Mesothelial cell of epicardium (in vitro differentiated cells): ENCODE data around the gene NXNL1. TPM values are rescaled to one million over a fixed set of nuclear protein-coding genes. Genes with fewer than 3 reads are reported as not detected.

ENCODE experiments used
- DNase-seq, 2 experiments: peaks; one replicate each; pipeline ENCODE4 v3.0.0; 2021; ENCODE audit warnings: low spot score in 2 of 2; ENCODE audit not compliant: unreplicated experiment in 2 of 2
- H3K27ac Mint-ChIP-seq: 2 replicates; pipeline ENCODE4 v1.8.0; 2021; ENCODE audit warnings: mixed read lengths
- H3K27me3 Mint-ChIP-seq: 2 replicates; pipeline ENCODE4 v1.8.0; 2021; ENCODE audit warnings: low read depth, mixed read lengths
- H3K36me3 Mint-ChIP-seq: 2 replicates; pipeline ENCODE4 v1.8.0; 2021; ENCODE audit warnings: mixed read lengths
- H3K4me1 Mint-ChIP-seq: 2 replicates; pipeline ENCODE4 v1.8.0; 2021; ENCODE audit warnings: mixed read lengths
- H3K4me3 Mint-ChIP-seq: 2 replicates; pipeline ENCODE4 v1.8.0; 2021; ENCODE audit warnings: mild to moderate bottlenecking, moderate library complexity, mixed read lengths
- H3K9me3 Mint-ChIP-seq: 2 replicates; pipeline ENCODE4 v1.8.0; 2021; ENCODE audit warnings: mixed read lengths
- total RNA-seq: library from RNA; stranded (reverse); gene quantifications from 3 replicates; pipeline ENCODE4 v1.2.1, GENCODE V29; 2021
- TF ChIP-seq, protein P1 (sequence below): fragments of 200-600 bp; sonication (generic); IDR thresholded peaks from one replicate; pipeline ENCODE4 v1.5.0; 2021; ENCODE audit warnings: antibody characterized with exemption; ENCODE audit not compliant: unreplicated experiment

Gene NXNL1
- total RNA-seq, 1 donor from 2014 or later: not detected

DNA sequence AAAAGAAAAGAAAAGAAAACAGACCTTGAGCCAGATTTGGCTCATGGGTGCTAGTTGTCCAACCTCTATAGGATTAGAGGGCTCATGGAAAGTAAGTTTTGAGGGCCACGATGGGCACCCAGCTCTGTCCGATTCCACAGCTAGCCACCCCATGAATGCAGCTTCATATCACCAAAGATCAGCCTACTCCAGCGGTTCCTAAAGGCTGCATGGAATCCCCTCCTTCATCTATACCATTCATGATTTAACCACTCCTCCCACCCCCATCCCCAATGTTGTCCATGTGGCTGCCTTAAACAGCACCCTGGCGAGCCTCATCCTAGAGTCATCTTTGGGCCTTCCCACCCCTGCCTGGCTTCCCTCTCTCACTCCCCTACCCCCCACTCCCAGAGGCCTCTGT is 38.8 kb downstream of the NXNL1 start:
- H3K4me1 Mint-ChIP-seq: peaks cover 16% of the 10 kb centered on the region
- TF ChIP-seq, protein P1, sequence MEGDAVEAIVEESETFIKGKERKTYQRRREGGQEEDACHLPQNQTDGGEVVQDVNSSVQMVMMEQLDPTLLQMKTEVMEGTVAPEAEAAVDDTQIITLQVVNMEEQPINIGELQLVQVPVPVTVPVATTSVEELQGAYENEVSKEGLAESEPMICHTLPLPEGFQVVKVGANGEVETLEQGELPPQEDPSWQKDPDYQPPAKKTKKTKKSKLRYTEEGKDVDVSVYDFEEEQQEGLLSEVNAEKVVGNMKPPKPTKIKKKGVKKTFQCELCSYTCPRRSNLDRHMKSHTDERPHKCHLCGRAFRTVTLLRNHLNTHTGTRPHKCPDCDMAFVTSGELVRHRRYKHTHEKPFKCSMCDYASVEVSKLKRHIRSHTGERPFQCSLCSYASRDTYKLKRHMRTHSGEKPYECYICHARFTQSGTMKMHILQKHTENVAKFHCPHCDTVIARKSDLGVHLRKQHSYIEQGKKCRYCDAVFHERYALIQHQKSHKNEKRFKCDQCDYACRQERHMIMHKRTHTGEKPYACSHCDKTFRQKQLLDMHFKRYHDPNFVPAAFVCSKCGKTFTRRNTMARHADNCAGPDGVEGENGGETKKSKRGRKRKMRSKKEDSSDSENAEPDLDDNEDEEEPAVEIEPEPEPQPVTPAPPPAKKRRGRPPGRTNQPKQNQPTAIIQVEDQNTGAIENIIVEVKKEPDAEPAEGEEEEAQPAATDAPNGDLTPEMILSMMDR: no peak
- no peaks in the 10 kb centered on the region for H3K27me3 Mint-ChIP-seq
- no peak overlapping the region for H3K27ac Mint-ChIP-seq
- DNase-seq: no peak
- no peak overlapping the region for H3K4me3 Mint-ChIP-seq
- no peaks in the 10 kb centered on the region for H3K9me3 Mint-ChIP-seq
- peaks cover 3% of the 10 kb centered on the region for H3K36me3 Mint-ChIP-seq

DNA sequence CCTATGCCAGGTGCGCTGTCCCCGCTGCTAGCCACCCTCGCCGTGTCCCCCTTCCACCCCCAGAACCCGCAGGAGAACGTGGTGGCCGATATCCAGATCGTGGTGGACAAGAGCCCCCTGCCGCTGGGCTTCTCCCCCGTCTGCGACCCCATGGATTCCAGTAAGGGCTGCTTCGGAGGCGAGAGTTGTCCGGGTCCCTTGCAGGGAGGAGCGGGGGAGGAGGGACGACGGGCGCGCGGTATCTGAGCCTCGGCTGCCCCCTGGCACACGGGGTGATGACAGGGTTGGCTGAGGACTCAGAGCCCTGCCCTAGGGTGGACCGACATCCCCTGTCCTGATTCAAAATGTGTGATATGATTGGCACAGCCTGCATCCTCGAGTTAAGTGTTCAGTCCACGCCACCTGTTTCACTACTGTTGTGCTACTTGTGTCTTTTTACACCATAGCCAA is 40.2 kb downstream of the NXNL1 start:
- Mint-ChIP-seq H3K36me3 (peaks cover 3% of the 10 kb centered on the region), H3K27ac (peak overlapping the region; percentile 69), H3K4me1 (peaks cover 20% of the 10 kb centered on the region), H3K4me3 (peak overlapping the region; percentile 84), H3K27me3 (no peaks in the 10 kb centered on the region), H3K9me3 (no peaks in the 10 kb centered on the region)
- TF ChIP-seq, protein P1: no peak
- DNase-seq: peak in 1 of 2 experiments; percentile 55

DNA sequence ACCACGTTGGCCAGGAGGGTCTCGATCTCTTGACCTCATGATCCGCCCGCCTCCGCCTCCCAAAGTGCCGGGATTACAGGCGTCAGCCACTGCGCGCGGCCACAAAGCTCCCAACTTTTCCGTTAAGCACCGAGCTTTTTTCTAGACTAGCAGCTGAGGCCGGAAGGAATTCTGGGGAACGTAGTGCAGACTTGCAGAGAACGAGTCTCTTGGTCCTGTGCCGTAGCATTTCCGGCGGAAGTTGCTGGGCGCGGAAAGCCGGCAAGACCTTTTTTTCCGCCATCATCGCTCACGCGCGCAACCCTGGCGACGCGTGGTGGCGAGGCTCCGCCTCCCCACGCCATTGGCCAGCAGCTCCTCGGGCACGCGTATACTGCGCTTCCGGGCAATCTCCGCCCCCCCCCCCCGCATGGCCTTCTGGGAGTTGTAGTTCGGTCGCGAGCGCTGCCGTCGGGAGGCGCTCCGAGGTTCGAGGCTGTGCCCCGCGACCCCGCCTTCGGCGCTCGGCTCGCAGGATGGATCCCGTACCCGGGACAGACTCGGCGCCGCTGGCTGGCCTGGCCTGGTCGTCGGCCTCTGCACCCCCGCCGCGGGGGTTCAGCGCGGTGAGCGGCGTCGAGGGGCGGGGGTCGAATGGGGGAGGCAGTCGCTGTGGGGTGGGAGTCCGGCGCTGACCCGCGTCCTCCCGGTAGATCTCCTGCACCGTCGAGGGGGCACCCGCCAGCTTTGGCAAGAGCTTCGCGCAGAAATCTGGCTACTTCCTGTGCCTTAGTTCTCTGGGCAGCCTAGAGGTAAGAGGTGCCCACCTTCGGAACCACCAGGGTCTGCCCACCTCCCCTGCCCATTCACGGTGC is 40.9 kb downstream of the NXNL1 start, which contains the start of gene MVB12A:
Gene MVB12A, plus strand, starts transcription at position 427 of the 854 bp plus-strand sequence. Its CDS starts 89 bp downstream, at position 516.
- Mint-ChIP-seq H3K36me3 (peaks cover 3% of the 10 kb centered on the region), H3K9me3 (no peaks in the 10 kb centered on the region), H3K4me3 (peak within 1 kb of the TSS; percentile 84), H3K27me3 (no peaks in the 10 kb centered on the region), H3K4me1 (peaks cover 27% of the 10 kb centered on the region), H3K27ac (peak within 1 kb of the TSS; percentile 97)
- peak; percentile 94 to 95 for DNase-seq
- TF ChIP-seq, protein P1: no peak

DNA sequence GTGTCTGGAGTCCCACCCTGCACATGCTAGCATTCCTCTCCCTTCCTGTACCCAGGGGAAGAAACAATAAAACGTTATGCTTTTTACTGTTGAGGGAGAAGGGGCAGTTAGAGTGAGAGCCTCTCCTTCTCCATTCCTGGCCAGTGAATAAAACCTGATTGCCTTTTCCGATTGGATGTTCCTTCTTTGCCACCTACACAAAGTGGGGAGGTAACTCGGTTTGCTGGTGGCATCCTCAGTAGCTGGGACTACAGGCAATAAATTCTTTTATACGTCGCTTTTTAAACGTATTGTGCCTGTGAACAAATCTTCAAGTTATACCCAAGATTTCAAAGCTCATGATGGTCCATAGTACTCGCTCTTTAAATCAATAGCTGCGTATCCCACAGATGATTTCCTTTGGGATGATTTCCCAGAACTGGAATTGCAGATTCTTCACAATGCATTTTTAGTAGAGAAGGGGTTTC is 41.5 kb downstream of the NXNL1 start:
- Mint-ChIP-seq H3K36me3 (peaks cover 3% of the 10 kb centered on the region), H3K9me3 (no peaks in the 10 kb centered on the region), H3K4me1 (peaks cover 28% of the 10 kb centered on the region), H3K4me3 (peak overlapping the region; percentile 84), H3K27ac (peak overlapping the region; percentile 97), H3K27me3 (no peaks in the 10 kb centered on the region)
- no peak for DNase-seq
- TF ChIP-seq, protein P1: no peak

DNA sequence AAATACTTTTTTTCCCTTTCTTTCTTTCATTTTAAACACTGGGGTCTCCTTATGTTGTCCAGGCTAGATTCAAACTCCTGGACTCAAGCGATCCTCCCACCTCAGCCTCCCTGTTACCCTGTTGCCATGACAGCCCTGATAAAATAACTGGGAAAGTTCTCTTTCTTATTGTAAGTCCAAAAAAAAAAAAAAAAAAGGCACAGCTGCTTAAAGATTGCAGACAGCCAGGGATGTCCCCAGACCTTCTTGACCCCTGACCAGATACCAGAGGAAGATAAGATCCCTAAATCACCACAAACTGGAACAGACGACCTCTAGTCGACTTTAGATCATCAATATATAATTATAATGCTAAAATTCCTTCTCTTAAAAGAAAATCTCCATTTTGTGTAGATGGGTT is 42.0 kb downstream of the NXNL1 start:
- Mint-ChIP-seq H3K9me3 (no peaks in the 10 kb centered on the region), H3K27me3 (no peaks in the 10 kb centered on the region), H3K36me3 (peaks cover 3% of the 10 kb centered on the region), H3K4me1 (peaks cover 26% of the 10 kb centered on the region), H3K27ac (peak overlapping the region; percentile 97), H3K4me3 (peak overlapping the region; percentile 84)
- TF ChIP-seq, protein P1: no peak
- no peak for DNase-seq
